SK-N-SH (cell line): ENCODE results near the gene PFKFB1. TPM values are rescaled to one million over a fixed set of nuclear protein-coding genes. Genes with fewer than 3 reads are reported as not detected.

ENCODE experiments used
- CTCF ChIA-PET: fragments of 300-600, 350-600 bp; formaldehyde crosslinking; extraction: SDS; loops from one replicate; lab custom pipeline; 2021; lab: Yijun Ruan, JAX
- POLR2A ChIA-PET: fragments of 350-600 bp; sonication (Branson Sonifier 250); formaldehyde crosslinking; extraction: SDS; loops from one replicate; lab custom pipeline; 2020; ENCODE audit warnings: antibody characterized with exemption, inconsistent platforms; lab: Yijun Ruan, JAX
- DNase-seq: peaks from one replicate; pipeline ENCODE4 v3.0.0; 2012
- H2AFZ ChIP-seq: fragments of 200-600 bp; sonication (generic); 2 replicates; pipeline ENCODE4 v1.8.1; 2016; ENCODE audit warnings: antibody characterized with exemption, mild to moderate bottlenecking, low read depth
- H3F3A ChIP-seq: fragments of 200-600 bp; sonication (generic); replicated peaks from 2 replicates; pipeline ENCODE3; 2016; ENCODE audit warnings: antibody characterized with exemption, mild to moderate bottlenecking; ENCODE audit not compliant: insufficient read depth
- H3K27ac ChIP-seq, 2 experiments: fragments of 200-500 bp in 1 of 2; fragments of 200-600 bp in 1 of 2; sonication (Bioruptor generic) in 1 of 2; sonication (generic), shearing (Covaris generic) in 1 of 2; 2 replicates each; pipeline versions ENCODE4 v1.5.1 to v1.6.1; 2014 to 2016; ENCODE audit warnings: low read depth in 2 of 2, inconsistent platforms in 1 of 2, low read length in 1 of 2, mild to moderate bottlenecking in 1 of 2, mixed read lengths in 1 of 2
- H3K27me3 ChIP-seq: fragments of 200-600 bp; sonication (generic), shearing (Covaris generic); 2 replicates; pipeline ENCODE4 v1.6.1; 2016; ENCODE audit warnings: mixed run types; ENCODE audit not compliant: insufficient read depth
- H3K36me3 ChIP-seq, 2 experiments: fragments of 200-500 bp in 1 of 2; fragments of 200-600 bp in 1 of 2; sonication (Bioruptor generic) in 1 of 2; sonication (generic) in 1 of 2; replicated peaks in 1 of 2; 2 replicates each; pipeline versions ENCODE3 to v1.5.1; 2014 to 2016; ENCODE audit warnings: low read length in 1 of 2, mild to moderate bottlenecking in 1 of 2; ENCODE audit not compliant: insufficient read depth in 2 of 2, control insufficient read depth in 1 of 2
- H3K4me1 ChIP-seq, 2 experiments: fragments of 200-500 bp in 1 of 2; fragments of 200-600 bp in 1 of 2; sonication (Bioruptor generic) in 1 of 2; sonication (generic), shearing (Covaris generic) in 1 of 2; 2 replicates each; pipeline versions ENCODE4 v1.5.1 to v1.6.1; 2014 to 2016; ENCODE audit warnings: low read depth in 1 of 2, low read length in 1 of 2, mixed run types in 1 of 2; ENCODE audit not compliant: insufficient read depth in 2 of 2, control insufficient read depth in 1 of 2
- H3K4me2 ChIP-seq: fragments of 200-600 bp; sonication (generic), shearing (Covaris generic); 2 replicates; pipeline ENCODE4 v1.6.1; 2017; ENCODE audit warnings: mixed run types
- H3K4me3 ChIP-seq, 2 experiments: fragments of 200-500 bp in 1 of 2; fragments of 200-600 bp in 1 of 2; sonication (Bioruptor generic) in 1 of 2; sonication (generic), shearing (Covaris generic) in 1 of 2; 2 replicates each; pipeline versions ENCODE4 v1.5.1 to v1.8.1; 2014 to 2016; ENCODE audit warnings: low read depth in 2 of 2, inconsistent platforms in 1 of 2, low read length in 1 of 2, mild to moderate bottlenecking in 1 of 2, mixed read lengths in 1 of 2, moderate library complexity in 1 of 2
- H3K79me2 ChIP-seq: fragments of 200-600 bp; sonication (generic); 2 replicates; pipeline ENCODE4 v1.8.1; 2017; ENCODE audit warnings: mild to moderate bottlenecking; ENCODE audit not compliant: insufficient read depth
- H3K9ac ChIP-seq: fragments of 200-600 bp; sonication (generic); 2 replicates; pipeline ENCODE4 v1.6.1; 2017; ENCODE audit warnings: mixed run types
- H3K9me2 ChIP-seq: fragments of 200-600 bp; sonication (generic); 2 replicates; pipeline ENCODE4 v1.6.1; 2017; ENCODE audit warnings: mixed run types
- H3K9me3 ChIP-seq: fragments of 200-600 bp; sonication (generic); 2 replicates; pipeline ENCODE4 v1.6.1; 2017; ENCODE audit warnings: mixed run types, mild to moderate bottlenecking, moderate library complexity
- H4K20me1 ChIP-seq: fragments of 200-600 bp; sonication (generic); 2 replicates; pipeline ENCODE4 v1.6.1; 2017; ENCODE audit warnings: mild to moderate bottlenecking, mixed run types; ENCODE audit not compliant: insufficient read depth
- ELF1 ChIP-seq: IDR thresholded peaks from 2 replicates; pipeline ENCODE4 v1.4.0; 2012
- FOSL2 ChIP-seq: IDR thresholded peaks from 2 replicates; pipeline ENCODE4 v1.4.0; 2012; ENCODE audit warnings: low read depth, mild to moderate bottlenecking, moderate library complexity, borderline replicate concordance
- FOXM1 ChIP-seq: IDR thresholded peaks from 2 replicates; pipeline ENCODE4 v1.4.0; 2012; ENCODE audit warnings: low read depth, mild to moderate bottlenecking
- GATA2 ChIP-seq: sonication (generic); formaldehyde crosslinking; IDR thresholded peaks from 2 replicates; pipeline ENCODE4 v1.5.0; 2020; ENCODE audit warnings: mild to moderate bottlenecking, missing genetic modification reagents
- JUND ChIP-seq: IDR thresholded peaks from 2 replicates; pipeline ENCODE4 v1.4.0; 2012
- MEF2A ChIP-seq: IDR thresholded peaks from 2 replicates; pipeline ENCODE4 v1.4.0; 2012; ENCODE audit warnings: low read depth, borderline replicate concordance
- NFIC ChIP-seq: IDR thresholded peaks from 2 replicates; pipeline ENCODE4 v1.4.0; 2012; ENCODE audit warnings: borderline replicate concordance
- NRF1 ChIP-seq: IDR thresholded peaks from 2 replicates; pipeline ENCODE4 v1.6.1; 2012; ENCODE audit warnings: low read depth, mild to moderate bottlenecking, low read length
- PBX3 ChIP-seq: IDR thresholded peaks from 2 replicates; pipeline ENCODE4; 2012
- POLR2AphosphoS5 ChIP-seq: IDR thresholded peaks from 2 replicates; pipeline ENCODE4 v1.6.1; 2012; ENCODE audit warnings: low read depth, low read length
- RAD21 ChIP-seq: IDR thresholded peaks from 2 replicates; pipeline ENCODE4 v1.6.1; 2012; ENCODE audit warnings: mild to moderate bottlenecking, low read length
- RCOR1 ChIP-seq: fragments of 150-350 bp; IDR thresholded peaks from 2 replicates; pipeline ENCODE4 v1.6.1; 2017; ENCODE audit warnings: antibody characterized with exemption, low read length
- RFX5 ChIP-seq: IDR thresholded peaks from 2 replicates; pipeline ENCODE4 v1.6.1; 2012; ENCODE audit warnings: mild to moderate bottlenecking, improper control_type of control experiment, low read length
- SMC3 ChIP-seq: IDR thresholded peaks from 2 replicates; pipeline ENCODE4 v1.6.1; 2012; ENCODE audit warnings: low read depth, low read length, improper control_type of control experiment
- TAF1 ChIP-seq: IDR thresholded peaks from 2 replicates; pipeline ENCODE4 v1.6.1; 2012; ENCODE audit warnings: low read depth, mild to moderate bottlenecking, low read length, moderate library complexity, borderline replicate concordance
- TEAD4 ChIP-seq: IDR thresholded peaks from 2 replicates; pipeline ENCODE4 v1.4.0; 2012; ENCODE audit warnings: mild to moderate bottlenecking, borderline replicate concordance; ENCODE audit not compliant: insufficient read depth
- USF1 ChIP-seq: IDR thresholded peaks from 2 replicates; pipeline ENCODE4 v1.4.0; 2012; ENCODE audit warnings: low read depth, borderline replicate concordance
- USF2 ChIP-seq: fragments of 150-350 bp; IDR thresholded peaks from 2 replicates; pipeline ENCODE4 v1.6.1; 2017; ENCODE audit warnings: antibody characterized with exemption, low read length, low read depth, borderline replicate concordance
- YY1 ChIP-seq: IDR thresholded peaks from 2 replicates; pipeline ENCODE4 v1.4.0; 2012; ENCODE audit warnings: low read depth, mild to moderate bottlenecking
- WGBS: methylation state at CpG from one replicate; pipeline ENCODE4 v1.1.6; 2017; ENCODE audit warnings: low lambda C conversion rate; 5-methylcytosine and 5-hydroxymethylcytosine counted together
- polyA plus RNA-seq, 3 experiments: library from polyadenylated mRNA; depleted of rRNA; stranded (reverse); fragments of >200 nt; gene quantifications; 2 replicates each; pipeline ENCODE4 v1.2.3, GENCODE V29; 2012
- TF ChIP-seq, protein P1 (sequence below): fragments of 150-350 bp; IDR thresholded peaks from 2 replicates; pipeline ENCODE4 v1.6.1; 2016; ENCODE audit warnings: mild to moderate bottlenecking, low read depth, low read length

Gene PFKFB1
- 0.12 and 0.15 TPM in 2 replicates for polyA plus RNA-seq (2012; rRNA removed)
- 0.12 and 0.17 TPM in 2 replicates for polyA plus RNA-seq (2012; cell fraction: cytosol; rRNA removed)
- polyA plus RNA-seq (2012; cell fraction: nucleus; rRNA removed) = 0.56 and 0.60 TPM in 2 replicates

DNA sequence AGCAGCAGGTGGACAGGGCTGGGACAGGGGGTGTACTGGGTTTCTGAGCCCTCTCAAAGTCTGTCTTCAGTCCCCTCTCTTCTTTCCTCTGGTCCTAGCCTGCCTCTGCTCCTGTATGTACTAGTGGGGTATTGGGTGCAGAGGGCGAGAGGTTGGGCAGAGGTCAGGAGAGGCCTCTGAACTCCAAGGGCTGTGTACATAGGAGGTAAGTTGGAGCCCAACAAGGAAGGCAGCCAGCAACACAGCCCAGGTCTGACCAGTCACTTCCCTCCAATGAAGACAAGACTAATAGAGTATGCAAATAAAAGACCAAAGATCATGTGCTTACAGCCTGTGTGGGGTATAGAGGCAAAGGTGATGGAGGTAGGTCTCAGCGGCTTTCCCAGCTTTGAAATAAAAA lies at the start of gene PFKFB1:
Gene PFKFB1, minus strand, starts transcription at position 90 of the 400 bp plus-strand sequence. CDS start 181 bp downstream, outside the sequence.
- CTCF ChIA-PET = interaction anchor here (1.1 kb wide), 1 partner anchor 63 kb away, joined by 3 read pairs; no protein-coding TSS in a partner anchor

DNA sequence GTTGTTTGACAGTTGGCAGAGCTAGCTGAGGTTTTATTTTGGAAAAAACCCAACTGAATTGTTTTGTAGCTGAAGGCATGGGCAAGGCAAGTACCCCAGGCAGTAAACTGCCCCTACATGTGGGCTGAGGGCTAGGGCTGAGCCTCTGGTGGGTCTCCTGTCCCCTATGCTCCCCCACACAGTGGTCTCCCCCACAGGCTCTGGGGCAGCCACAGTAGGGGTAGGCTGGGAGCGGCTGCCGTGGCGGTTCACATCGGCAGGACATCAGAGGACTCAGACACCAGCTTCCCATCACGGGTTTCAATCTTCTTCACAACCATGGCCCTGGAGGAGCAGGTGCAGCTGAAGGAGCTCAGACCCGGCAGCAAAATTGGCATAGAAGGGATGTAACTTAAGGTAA lies 47.5 kb upstream of the PFKFB1 start:
- TF ChIP-seq RCOR1 (no peak), SMC3 (no peak), YY1 (no peak), FOXM1 (no peak)
- no peaks in the 10 kb centered on the region for H3K79me2 ChIP-seq
- ChIA-PET POLR2A (no interaction called here), CTCF (interaction anchor here (0.6 kb wide), 1 partner anchor 16 kb away, joined by 3 read pairs; no protein-coding TSS in a partner anchor)
- no peaks in the 10 kb centered on the region for H3K4me1 ChIP-seq
- no peaks in the 10 kb centered on the region for H3F3A ChIP-seq
- no peak overlapping the region for H3K4me3 ChIP-seq
- H2AFZ ChIP-seq = no peak overlapping the region
- H3K9ac ChIP-seq = no peak overlapping the region
- H3K9me3 ChIP-seq = no peaks in the 10 kb centered on the region
- WGBS = 27% methylated on average over 2 of the region's 6 CpGs
- no peak overlapping the region for H3K27ac ChIP-seq
- no peak for DNase-seq
- no peaks in the 10 kb centered on the region for H4K20me1 ChIP-seq
- no peak overlapping the region for H3K4me2 ChIP-seq
- H3K36me3 ChIP-seq = no peaks in the 10 kb centered on the region
- no peaks in the 10 kb centered on the region for H3K9me2 ChIP-seq
- 0 out of 2 replicates have a peak, but pooled peaks cover 6% of the 10 kb centered on the region for H3K27me3 ChIP-seq

More for the DNA sequence above, at the start of gene PFKFB1:
- Histone ChIP-seq H3K9me3 (no peaks in the 10 kb centered on the region), H3K36me3 (no peaks in the 10 kb centered on the region), H3K4me1 (no peaks in the 10 kb centered on the region), H3K79me2 (no peaks in the 10 kb centered on the region), H3K9me2 (no peaks in the 10 kb centered on the region), H2AFZ (no peak within 1 kb of the TSS), H3K4me3 (no peak within 1 kb of the TSS), H3K9ac (no peak within 1 kb of the TSS), H3K4me2 (no peak within 1 kb of the TSS), H3K27ac (no peak within 1 kb of the TSS), H3K27me3 (peaks cover 19% of the 10 kb centered on the region; the same call in 1 of the 2 replicates), H3F3A (peaks cover 3% of the 10 kb centered on the region), H4K20me1 (no peaks in the 10 kb centered on the region)
- TF ChIP-seq JUND (no peak), ELF1 (no peak), USF1 (no peak), RAD21 (no peak), PBX3 (no peak)
- POLR2A ChIA-PET = interaction anchor here (0.5 kb wide), 1 partner anchor 70 kb away, joined by 3 read pairs; no protein-coding TSS in a partner anchor
- DNase-seq = no peak
- 31% methylated on average over 2 of the region's 2 CpGs for WGBS

DNA sequence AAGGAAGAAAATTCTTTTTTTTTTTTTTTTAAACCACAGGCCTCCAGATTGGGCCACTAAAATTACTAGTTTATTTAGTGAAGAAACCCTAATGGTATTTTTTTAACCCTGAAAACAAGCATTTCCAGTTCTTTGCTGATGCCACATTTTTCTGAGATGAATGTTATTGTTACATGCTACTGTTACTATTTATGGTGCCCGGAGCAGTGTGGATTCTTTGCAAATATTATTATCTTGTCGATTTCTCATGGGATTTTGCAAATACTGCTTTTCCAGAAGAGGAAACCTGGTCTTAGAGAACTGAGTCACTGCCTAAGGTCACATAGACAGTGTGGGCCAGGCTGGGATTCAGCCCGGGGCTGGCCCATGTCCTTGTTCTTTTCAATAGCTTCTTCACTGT lies 45.5 kb upstream of the PFKFB1 start:
- Histone ChIP-seq H3K36me3 (no peaks in the 10 kb centered on the region), H3K4me3 (no peak overlapping the region), H2AFZ (no peak overlapping the region), H4K20me1 (no peaks in the 10 kb centered on the region), H3K9me2 (no peaks in the 10 kb centered on the region), H3K79me2 (no peaks in the 10 kb centered on the region), H3K4me1 (no peaks in the 10 kb centered on the region), H3K27me3 (0 out of 2 replicates have a peak, but pooled peaks cover 6% of the 10 kb centered on the region), H3K4me2 (no peak overlapping the region), H3K9me3 (no peaks in the 10 kb centered on the region), H3K9ac (no peak overlapping the region), H3F3A (no peaks in the 10 kb centered on the region), H3K27ac (no peak overlapping the region)
- ChIA-PET POLR2A (no interaction called here), CTCF (no interaction called here)
- WGBS = 25% methylated on average over 3 of the region's 3 CpGs
- no peak for DNase-seq
- TF ChIP-seq POLR2AphosphoS5 (no peak), GATA2 (CRISPR knock-in tag) (no peak), RAD21 (no peak), RFX5 (no peak), NRF1 (no peak), MEF2A (no peak), NFIC (no peak), RCOR1 (no peak), TEAD4 (no peak), SMC3 (no peak), FOSL2 (no peak), TAF1 (no peak), USF2 (no peak)
- TF ChIP-seq, protein P1, sequence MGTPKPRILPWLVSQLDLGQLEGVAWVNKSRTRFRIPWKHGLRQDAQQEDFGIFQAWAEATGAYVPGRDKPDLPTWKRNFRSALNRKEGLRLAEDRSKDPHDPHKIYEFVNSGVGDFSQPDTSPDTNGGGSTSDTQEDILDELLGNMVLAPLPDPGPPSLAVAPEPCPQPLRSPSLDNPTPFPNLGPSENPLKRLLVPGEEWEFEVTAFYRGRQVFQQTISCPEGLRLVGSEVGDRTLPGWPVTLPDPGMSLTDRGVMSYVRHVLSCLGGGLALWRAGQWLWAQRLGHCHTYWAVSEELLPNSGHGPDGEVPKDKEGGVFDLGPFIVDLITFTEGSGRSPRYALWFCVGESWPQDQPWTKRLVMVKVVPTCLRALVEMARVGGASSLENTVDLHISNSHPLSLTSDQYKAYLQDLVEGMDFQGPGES = no peak
